ENCODE measurements around the gene ARHGEF40.

ARHGEF40 gene

GRCh38 chr14:21070083-21070609 is at the start of gene ARHGEF40:
Gene ARHGEF40, plus strand, starts transcription at chr14:21070304. Its CDS starts 93 bp downstream, at chr14:21070397.
- DNase-seq = no peak

DNA sequence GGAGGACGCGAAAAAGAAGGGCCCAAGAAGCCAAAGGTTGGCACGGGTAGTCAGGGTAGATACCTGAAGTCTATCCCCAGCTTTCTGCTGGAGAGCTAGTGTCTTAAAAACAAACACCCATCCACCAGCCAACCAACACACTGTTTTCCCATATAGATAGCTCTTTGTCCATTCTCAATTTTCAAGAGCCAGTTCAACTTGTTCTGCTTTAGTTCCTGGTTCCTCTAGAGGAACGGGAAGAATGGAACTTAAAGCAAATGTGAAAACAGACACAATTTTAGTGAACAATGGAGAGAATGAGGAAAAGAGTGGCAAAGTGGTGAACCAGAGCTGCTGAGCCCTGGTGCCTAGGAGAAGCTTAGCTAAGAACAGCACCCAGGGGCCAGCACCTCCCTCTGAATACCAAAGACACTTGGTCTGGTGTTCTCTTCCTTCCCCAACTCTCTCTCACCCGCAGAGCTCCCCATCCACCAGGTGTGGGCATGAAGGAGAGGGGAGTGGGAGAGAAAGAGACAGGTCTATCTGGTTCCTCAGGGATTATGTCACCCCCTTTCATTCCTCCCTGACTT is 49.0 kb upstream of the ARHGEF40 start:
- no peak for DNase-seq

GRCh38 chr14:21022686-21023085 is 47.4 kb upstream of the ARHGEF40 start:
- no peak for DNase-seq

- DNase-seq = no peak
These were observed 46.9 kb upstream of the ARHGEF40 start for GRCh38 chr14:21023174-21023573.

- no peak for DNase-seq
These were observed 46.1 kb upstream of the ARHGEF40 start for GRCh38 chr14:21023817-21024584.

DNA sequence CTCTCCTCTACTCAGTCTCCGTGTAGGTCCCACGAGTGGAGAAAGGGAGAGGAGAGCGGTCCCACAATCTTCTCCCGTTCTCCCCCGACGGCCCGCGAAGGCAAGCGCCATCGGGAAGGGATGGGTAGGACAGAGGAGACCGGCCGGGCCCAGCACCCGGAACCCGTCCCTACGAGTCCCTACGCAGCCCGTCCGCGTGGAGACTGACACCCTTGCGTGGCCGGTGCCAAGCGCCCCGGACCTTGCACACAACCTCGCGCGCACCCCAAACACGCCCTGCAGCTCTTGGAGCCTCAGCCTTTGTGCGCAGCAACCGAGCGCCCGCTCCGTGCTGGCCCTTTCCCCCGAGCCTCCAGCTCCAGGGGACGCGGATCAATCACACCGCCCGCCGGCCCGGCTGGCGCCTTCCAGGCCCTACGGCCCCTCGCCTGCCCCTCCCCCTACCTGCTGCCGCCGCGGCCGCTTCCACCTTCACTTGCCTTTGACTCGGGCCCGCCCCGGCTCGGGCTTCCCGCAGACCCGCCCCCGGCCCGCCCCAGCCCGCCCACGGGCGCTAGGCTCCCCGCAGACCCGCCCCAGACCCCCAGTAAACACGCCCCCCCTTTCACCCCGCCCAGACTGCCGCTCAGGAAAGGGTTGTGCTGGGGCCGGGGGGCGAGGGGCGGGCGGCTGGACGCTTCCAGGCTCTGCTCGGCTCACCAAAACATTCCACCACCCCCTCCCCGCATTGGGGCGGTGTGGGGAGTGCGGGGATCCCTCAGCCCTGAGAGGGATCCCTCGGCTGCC is 45.3 kb upstream of the ARHGEF40 start, which contains the start of gene NDRG2:
Gene NDRG2, minus strand, starts transcription at position 477 of the 786 bp plus-strand sequence. CDS start 1,746 bp downstream, outside the sequence.
- DNase-seq = peak; percentile 21

- DNase-seq = no peak
These were observed 44.5 kb upstream of the ARHGEF40 start for GRCh38 chr14:21025371-21026273.

- DNase-seq = no peak
These were observed 43.7 kb upstream of the ARHGEF40 start for GRCh38 chr14:21026274-21026987.

DNA sequence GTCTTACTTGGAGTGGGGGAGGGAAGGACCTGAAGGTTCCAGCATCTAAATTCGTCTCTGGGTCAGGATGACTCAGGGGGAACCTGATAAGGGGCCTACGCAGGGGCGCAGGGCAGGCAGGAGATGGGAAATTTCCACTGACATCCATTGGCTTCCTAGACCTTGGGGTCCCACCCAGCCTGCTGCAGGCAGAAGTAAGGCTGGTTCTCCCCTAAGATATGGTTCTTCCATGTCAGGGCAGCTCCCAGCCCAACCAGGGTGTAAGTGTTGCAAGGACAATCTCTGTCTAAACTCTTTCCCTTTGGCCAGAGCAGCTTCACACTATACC is 43.2 kb upstream of the ARHGEF40 start:
- DNase-seq = no peak

DNA sequence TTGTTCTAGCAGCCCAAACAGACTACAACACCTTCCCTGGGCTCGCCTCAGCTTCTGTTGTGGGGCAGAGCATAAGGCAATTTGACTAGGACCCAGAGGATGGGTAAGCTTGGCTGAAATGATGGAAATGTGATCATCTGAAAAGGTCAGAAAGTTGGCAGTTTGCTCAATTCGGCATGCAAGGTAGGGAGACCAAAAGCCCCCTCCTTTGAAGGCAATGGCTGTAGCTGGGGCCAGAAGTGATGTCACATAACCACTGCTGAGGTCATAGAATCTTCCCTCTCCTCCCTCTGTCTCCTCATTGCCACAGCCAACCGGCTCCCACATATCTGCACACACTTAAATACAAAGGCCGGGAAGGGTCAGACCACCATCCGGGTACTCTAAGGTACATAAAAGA is 40.2 kb upstream of the ARHGEF40 start, which contains the start of gene TPPP2:
Gene TPPP2, plus strand, starts transcription at position 301 of the 400 bp plus-strand sequence. CDS start 365 bp downstream, outside the sequence.
- DNase-seq = no peak

- DNase-seq = no peak
These were observed 39.6 kb upstream of the ARHGEF40 start for GRCh38 chr14:21030531-21030930.

DNA sequence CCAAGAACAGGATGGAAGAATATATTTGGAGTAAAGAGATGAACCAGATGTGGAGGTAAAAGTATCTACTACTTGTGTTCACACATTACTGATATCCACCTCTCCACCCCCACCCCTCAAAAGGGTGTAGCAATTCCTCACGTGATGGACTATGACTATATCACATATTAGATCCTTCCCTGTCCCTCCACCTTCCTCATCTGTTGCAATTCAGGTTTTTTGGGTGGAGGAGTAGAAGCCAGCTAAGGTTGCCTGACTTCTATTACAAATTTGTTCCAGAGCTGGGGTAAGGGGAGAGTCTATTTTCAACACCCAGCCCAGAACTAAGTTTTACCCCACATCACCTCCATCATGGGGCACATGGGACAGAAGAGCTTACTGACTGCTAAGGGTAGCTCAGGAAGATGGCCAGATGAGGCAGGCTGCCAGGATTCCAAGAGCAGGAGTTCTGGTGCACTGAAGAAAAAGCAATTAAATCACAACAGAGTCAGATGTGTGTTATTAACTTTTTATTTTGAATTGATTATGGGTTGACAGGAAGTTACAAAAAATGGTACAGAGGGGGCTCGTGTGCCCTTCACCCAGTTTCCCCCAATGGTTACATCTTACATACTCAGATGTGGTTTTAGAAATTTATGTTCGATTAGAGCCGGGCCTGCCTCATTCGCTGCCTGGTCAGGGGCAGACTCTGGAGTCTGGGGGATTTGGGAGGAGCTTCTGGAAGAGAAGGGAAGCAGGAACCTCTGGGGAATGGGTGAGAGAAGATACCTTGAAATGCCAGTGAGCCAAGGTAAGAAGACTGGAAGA is 37.6 kb upstream of the ARHGEF40 start:
- DNase-seq = no peak

GRCh38 chr14:21033133-21033698 is 36.9 kb upstream of the ARHGEF40 start:
- no peak for DNase-seq

DNA sequence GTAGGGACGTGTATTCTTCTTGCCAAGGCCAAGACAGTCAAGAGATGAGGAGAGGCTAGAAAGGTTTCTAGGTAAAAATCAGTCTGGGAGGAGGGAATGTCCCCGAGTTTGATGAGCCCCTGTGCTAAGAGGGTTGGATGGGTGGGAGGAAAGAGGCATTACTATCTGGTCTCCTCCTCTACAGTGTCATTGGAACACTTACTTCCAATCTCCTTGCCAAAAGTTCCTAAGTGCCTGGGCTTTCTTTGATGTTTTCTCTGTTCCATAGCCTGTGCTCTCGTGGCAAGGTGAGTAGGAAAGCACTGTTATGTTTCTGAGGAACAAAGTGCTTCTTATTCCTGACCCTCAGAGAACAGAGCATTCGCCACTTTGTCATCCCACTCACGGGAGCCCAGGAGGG is 35.4 kb upstream of the ARHGEF40 start, which contains the start of gene RNASE13:
Gene RNASE13, minus strand, starts transcription at position 101 of the 400 bp plus-strand sequence. CDS start 519 bp downstream, outside the sequence.
- no peak for DNase-seq

- DNase-seq = no peak
These were observed 33.4 kb upstream of the ARHGEF40 start for GRCh38 chr14:21036751-21037150.

DNA sequence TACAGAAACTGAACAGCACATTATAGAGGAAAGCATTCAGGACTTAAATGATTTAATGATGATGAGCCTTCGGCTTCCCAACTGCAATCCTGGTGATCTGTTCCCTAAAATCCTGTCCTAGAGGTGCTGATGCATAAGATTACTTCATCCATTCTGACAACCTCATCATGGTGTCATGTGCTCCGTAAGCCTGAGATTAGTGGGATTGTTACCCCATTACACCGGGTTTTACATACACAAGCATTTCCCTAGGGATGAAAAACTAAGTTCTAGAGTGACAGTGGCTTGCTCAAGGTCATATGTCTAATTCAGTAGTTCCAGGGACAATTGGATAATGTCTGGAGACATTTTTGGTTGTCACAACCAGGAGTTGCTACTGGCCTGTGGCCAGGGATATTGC is 32.9 kb upstream of the ARHGEF40 start:
- no peak for DNase-seq

DNA sequence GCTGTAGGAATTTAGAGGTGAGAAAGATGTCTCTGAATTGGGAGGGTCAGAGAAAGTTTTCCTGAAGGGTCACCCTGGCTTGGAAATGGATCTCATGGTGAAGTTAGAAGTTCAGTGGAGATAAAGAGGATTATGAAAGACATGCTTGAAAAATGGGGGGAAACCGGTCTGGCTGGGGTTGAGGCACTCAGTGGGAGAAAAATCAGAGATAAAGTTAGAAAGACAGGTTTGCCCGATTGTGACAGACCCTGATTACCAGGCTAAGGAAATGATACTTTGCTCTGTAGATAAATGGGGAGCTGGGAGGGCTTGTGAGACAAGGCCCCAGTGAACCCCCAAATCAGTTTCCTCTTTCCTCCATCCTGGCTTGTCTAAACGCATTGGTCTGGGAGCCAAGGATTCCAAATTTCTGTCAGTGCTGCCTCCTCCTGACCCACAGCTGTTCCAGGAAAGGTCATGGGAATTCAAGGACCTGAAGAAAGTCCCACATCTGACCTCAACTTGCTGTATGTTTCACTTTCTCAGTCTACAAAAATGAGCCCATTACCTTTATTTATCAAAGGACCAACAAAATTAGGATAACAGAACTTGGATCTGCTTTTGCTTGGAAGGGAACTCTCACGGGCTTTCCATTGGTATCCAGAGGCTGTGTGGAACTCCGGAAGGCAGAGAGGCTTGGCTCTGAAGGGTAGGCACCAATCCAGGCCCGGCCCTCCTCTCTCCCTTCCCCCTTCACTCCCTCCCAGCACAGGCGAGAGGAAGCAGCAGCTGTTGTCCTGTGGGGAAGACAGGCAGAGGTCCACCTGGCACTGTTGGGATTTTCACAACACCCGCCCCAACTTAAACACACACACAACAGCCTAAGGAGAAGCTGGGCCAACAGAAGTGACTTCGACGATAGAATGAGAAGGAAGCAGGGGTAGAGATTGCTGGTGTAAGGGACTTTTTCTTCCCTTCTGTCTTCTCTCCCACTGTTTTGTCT is 31.4 kb upstream of the ARHGEF40 start:
- DNase-seq = no peak

DNA sequence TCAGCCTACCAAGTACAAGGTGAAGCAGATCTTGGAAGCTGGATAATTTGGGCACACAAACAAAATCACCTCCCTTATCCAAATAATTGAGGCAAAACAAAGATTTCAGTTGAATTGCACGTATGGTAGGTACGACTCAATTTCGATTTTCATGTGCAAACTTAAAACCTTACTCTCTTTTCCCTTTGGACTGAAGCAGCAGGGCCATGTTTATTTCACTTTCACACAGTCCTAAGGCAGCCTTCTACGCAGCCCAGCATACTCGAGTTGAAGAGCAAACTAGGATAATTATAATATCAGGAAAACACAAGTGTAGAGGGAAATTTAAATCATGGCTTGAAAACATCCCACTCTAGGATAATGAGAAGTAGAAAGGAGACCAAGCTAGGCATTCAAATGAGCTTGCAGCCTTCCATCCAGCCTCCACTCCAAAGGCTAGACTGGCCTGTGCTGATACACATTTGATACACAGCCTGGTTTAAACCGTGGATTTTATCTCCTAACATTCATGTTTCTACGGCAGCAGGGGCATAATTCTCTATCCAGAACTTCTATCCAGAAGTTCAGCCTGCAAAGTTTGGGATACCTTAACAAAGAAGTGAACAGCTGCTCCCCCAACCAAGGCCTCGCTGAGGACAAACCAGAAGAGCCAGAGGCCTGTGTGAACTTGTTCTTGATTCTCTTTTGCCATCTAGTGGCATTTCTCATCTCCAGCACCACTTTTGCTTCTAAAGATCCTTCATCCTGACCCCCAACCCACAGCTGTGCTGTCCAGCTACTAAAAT is 30.3 kb upstream of the ARHGEF40 start:
- peak; percentile 22 for DNase-seq

Measured in NCI-H526 treated with DMSO at 0.1 percent for 48 hours (cell line).